Hepatic stellate cell (primary cell): ENCODE measurements around the gene PPP4R1.
"Not testable (repeated sequence)": the region's sequence is repeated elsewhere in the genome, so short reads cannot be mapped to it uniquely, and the experiment has no call there.

Experiments
- DNase-seq: peaks from one replicate; pipeline ENCODE4 v3.0.0; 2011; ENCODE audit warnings: low spot score

The PPP4R1 gene

GRCh38 chr18:9614401-9615279 is at the start of gene PPP4R1:
PPP4R1 (minus strand) TSS chr18:9614559; CDS start chr18:9614484, 75 bp downstream.
- DNase-seq: peak; percentile 71

- DNase-seq: no peak
Observed at GRCh38 chr18:9663377-9663776, 49.0 kb upstream of the PPP4R1 start.

- peak; percentile 59 for DNase-seq
Observed at GRCh38 chr18:9661564-9661963, 47.2 kb upstream of the PPP4R1 start.

- DNase-seq: no peak
Observed at GRCh38 chr18:9659499-9660375, 45.4 kb upstream of the PPP4R1 start.

GRCh38 chr18:9658087-9658641 is 43.8 kb upstream of the PPP4R1 start:
- no peak for DNase-seq

- DNase-seq: no peak
Observed at GRCh38 chr18:9655232-9655767, 40.9 kb upstream of the PPP4R1 start.

GRCh38 chr18:9653390-9653789 is 39.0 kb upstream of the PPP4R1 start:
- no peak for DNase-seq

GRCh38 chr18:9649164-9649540 is 34.8 kb upstream of the PPP4R1 start:
- no peak for DNase-seq

- no peak for DNase-seq
Observed at GRCh38 chr18:9648431-9649163, 34.2 kb upstream of the PPP4R1 start.

GRCh38 chr18:9647496-9648323 is 33.4 kb upstream of the PPP4R1 start:
- no peak for DNase-seq

GRCh38 chr18:9643549-9643948 is 29.2 kb upstream of the PPP4R1 start:
- DNase-seq: peak; percentile 85

- no peak for DNase-seq
Observed at GRCh38 chr18:9642799-9643462, 28.6 kb upstream of the PPP4R1 start.

GRCh38 chr18:9641081-9641480 is 26.7 kb upstream of the PPP4R1 start:
- DNase-seq: not testable (repeated sequence)

GRCh38 chr18:9638886-9639285 is 24.5 kb upstream of the PPP4R1 start:
- DNase-seq: no peak

- no peak for DNase-seq
Observed at GRCh38 chr18:9637036-9637767, 22.8 kb upstream of the PPP4R1 start.

- no peak for DNase-seq
Observed at GRCh38 chr18:9634856-9635255, 20.5 kb upstream of the PPP4R1 start.

GRCh38 chr18:9631814-9632496 is 17.6 kb upstream of the PPP4R1 start:
- peak; percentile 68 for DNase-seq

GRCh38 chr18:9630444-9630843 is 16.1 kb upstream of the PPP4R1 start:
- no peak for DNase-seq

GRCh38 chr18:9629709-9630108 is 15.3 kb upstream of the PPP4R1 start:
- DNase-seq: no peak
